SK-N-SH treated with all-trans-retinoic acid at 6 μM for 48 hours (cell line): ENCODE results near the gene SLC28A1.

ENCODE experiments used
- ATAC-seq: fragments of 200-7000 bp; cut with Tn5 transposase; 3 replicates; pipeline ENCODE4 v1.9.1; 2020; ENCODE audit warnings: mild to moderate bottlenecking, moderate library complexity
- ARNTL ChIP-seq: fragments of 450-650 bp; formaldehyde crosslinking; IDR thresholded peaks from 2 replicates; pipeline ENCODE4 v1.5.0; 2020; ENCODE audit warnings: low read depth, mild to moderate bottlenecking, moderate library complexity, borderline replicate concordance
- BACH2 ChIP-seq: fragments of 250-450 bp; sonication (Bioruptor Pico); IDR thresholded peaks from 2 replicates; pipeline ENCODE4 v1.9.0; 2021; ENCODE audit warnings: mild to moderate bottlenecking, borderline replicate concordance
- CSDC2 ChIP-seq: fragments of 250-450 bp; sonication (Bioruptor Pico); IDR thresholded peaks from 2 replicates; pipeline ENCODE4 v1.5.0; 2020; ENCODE audit warnings: mild to moderate bottlenecking, moderate library complexity
- CSRNP3 ChIP-seq: fragments of 250-450 bp; sonication (Bioruptor Pico); IDR thresholded peaks from 2 replicates; pipeline ENCODE4 v1.5.1; 2021; ENCODE audit warnings: mild to moderate bottlenecking, moderate library complexity
- ISL1 ChIP-seq: fragments of 250-450 bp; sonication (Bioruptor Pico); IDR thresholded peaks from 2 replicates; pipeline ENCODE4 v2.1.2; 2022; ENCODE audit warnings: mild to moderate bottlenecking, moderate library complexity
- PATZ1 ChIP-seq: fragments of 250-450 bp; sonication (Bioruptor Pico); IDR thresholded peaks from 2 replicates; pipeline ENCODE4 v1.8.0; 2020; ENCODE audit warnings: mild to moderate bottlenecking, moderate library complexity, borderline replicate concordance
- POU6F1 ChIP-seq: fragments of 250-450 bp; sonication (Bioruptor Pico); IDR thresholded peaks from 2 replicates; pipeline ENCODE4 v1.8.0; 2021; ENCODE audit warnings: low read depth, mild to moderate bottlenecking, moderate library complexity, borderline replicate concordance
- PPARA ChIP-seq: fragments of 250-450 bp; sonication (Bioruptor Pico); IDR thresholded peaks from 2 replicates; pipeline ENCODE4 v1.5.0; 2020; ENCODE audit warnings: mild to moderate bottlenecking, borderline replicate concordance
- RARB ChIP-seq: fragments of 250-450 bp; sonication (Bioruptor Pico); IDR thresholded peaks from 2 replicates; pipeline ENCODE4 v1.8.0; 2021; ENCODE audit warnings: mild to moderate bottlenecking, moderate library complexity
- SNAI2 ChIP-seq: fragments of 250-450 bp; sonication (Bioruptor Pico); IDR thresholded peaks from 2 replicates; pipeline ENCODE4 v1.5.0; 2020; ENCODE audit warnings: mild to moderate bottlenecking, moderate library complexity
- TCF4 ChIP-seq: fragments of 250-450 bp; sonication (Bioruptor Pico); IDR thresholded peaks from 2 replicates; pipeline ENCODE4 v1.8.0; 2021; ENCODE audit warnings: mild to moderate bottlenecking, moderate library complexity, borderline replicate concordance
- TOX ChIP-seq: fragments of 250-450 bp; sonication (Bioruptor Pico); IDR thresholded peaks from 2 replicates; pipeline ENCODE4 v1.8.0; 2021; ENCODE audit warnings: mild to moderate bottlenecking, moderate library complexity, borderline replicate concordance
- TSHZ2 ChIP-seq: fragments of 250-450 bp; sonication (Bioruptor Pico); IDR thresholded peaks from 2 replicates; pipeline ENCODE4 v1.5.0; 2020; ENCODE audit warnings: mild to moderate bottlenecking, moderate library complexity
- ZC3H10 ChIP-seq: fragments of 250-450 bp; sonication (Bioruptor Pico); IDR thresholded peaks from 2 replicates; pipeline ENCODE4 v1.5.1; 2021; ENCODE audit warnings: mild to moderate bottlenecking, moderate library complexity
- ZFP3 ChIP-seq: fragments of 250-450 bp; sonication (Bioruptor Pico); IDR thresholded peaks from 2 replicates; pipeline ENCODE4 v1.5.0; 2020; ENCODE audit warnings: mild to moderate bottlenecking, moderate library complexity
- ZFP30 ChIP-seq: fragments of 450-650 bp; formaldehyde crosslinking; IDR thresholded peaks from 2 replicates; pipeline ENCODE4 v1.5.0; 2022; ENCODE audit warnings: mild to moderate bottlenecking, moderate library complexity
- ZNF565 ChIP-seq: fragments of 450-650 bp; formaldehyde crosslinking; conservative IDR thresholded peaks from 2 replicates; pipeline ENCODE4 v1.5.0; 2020; ENCODE audit warnings: low read depth, mild to moderate bottlenecking, moderate library complexity
- ZNF70 ChIP-seq: fragments of 450-650 bp; formaldehyde crosslinking; IDR thresholded peaks from 2 replicates; pipeline ENCODE4 v1.5.0; 2020; ENCODE audit warnings: mild to moderate bottlenecking, moderate library complexity
- ZNF8 ChIP-seq: fragments of 450-650 bp; formaldehyde crosslinking; IDR thresholded peaks from 2 replicates; pipeline ENCODE4 v1.5.0; 2020; ENCODE audit warnings: mild to moderate bottlenecking, moderate library complexity

Gene SLC28A1

GRCh38 chr15:84889313-84889990 lies 5.0 kb downstream of the SLC28A1 start:
- TF ChIP-seq CSRNP3, result no peak
- no peak for TF ChIP-seq ZNF8 (CRISPR knock-in tag)
- no peak for TF ChIP-seq ZNF565 (CRISPR knock-in tag)
- TF ChIP-seq RARB, result no peak
- TF ChIP-seq POU6F1 (CRISPR knock-in tag), result no peak
- TF ChIP-seq TOX (CRISPR knock-in tag), result no peak
- TF ChIP-seq ZFP30 (CRISPR knock-in tag), result no peak
- no peak for TF ChIP-seq PPARA (CRISPR knock-in tag)
- no peak for TF ChIP-seq BACH2 (CRISPR knock-in tag)
- no peak for TF ChIP-seq TCF4 (CRISPR knock-in tag)
- TF ChIP-seq ISL1 (CRISPR knock-in tag), result no peak
- TF ChIP-seq ZC3H10 (CRISPR knock-in tag), result no peak
- TF ChIP-seq TSHZ2 (CRISPR knock-in tag), result no peak
- TF ChIP-seq PATZ1 (CRISPR knock-in tag), result no peak
- TF ChIP-seq ARNTL, result no peak
- no peak for TF ChIP-seq CSDC2 (CRISPR knock-in tag)
- TF ChIP-seq ZFP3, result no peak

GRCh38 chr15:84889991-84890669 lies 5.7 kb downstream of the SLC28A1 start:
- TF ChIP-seq PATZ1 (CRISPR knock-in tag), result no peak
- TF ChIP-seq BACH2 (CRISPR knock-in tag), result no peak
- TF ChIP-seq PPARA (CRISPR knock-in tag), result no peak
- TF ChIP-seq ZFP30 (CRISPR knock-in tag), result no peak
- TF ChIP-seq ZNF8 (CRISPR knock-in tag), result no peak
- TF ChIP-seq ISL1 (CRISPR knock-in tag), result no peak
- TF ChIP-seq ZNF565 (CRISPR knock-in tag), result no peak
- no peak for TF ChIP-seq SNAI2 (CRISPR knock-in tag)
- TF ChIP-seq TCF4 (CRISPR knock-in tag), result no peak
- no peak for TF ChIP-seq ZC3H10 (CRISPR knock-in tag)
- TF ChIP-seq RARB, result no peak
- no peak for TF ChIP-seq ZNF70 (CRISPR knock-in tag)
- no peak for ATAC-seq

More at GRCh38 chr15:84889313-84889990, 5.0 kb downstream of the SLC28A1 start:
- ATAC-seq, result no peak
